ENCODE results near the gene INKA2.

INKA2 gene

DNA sequence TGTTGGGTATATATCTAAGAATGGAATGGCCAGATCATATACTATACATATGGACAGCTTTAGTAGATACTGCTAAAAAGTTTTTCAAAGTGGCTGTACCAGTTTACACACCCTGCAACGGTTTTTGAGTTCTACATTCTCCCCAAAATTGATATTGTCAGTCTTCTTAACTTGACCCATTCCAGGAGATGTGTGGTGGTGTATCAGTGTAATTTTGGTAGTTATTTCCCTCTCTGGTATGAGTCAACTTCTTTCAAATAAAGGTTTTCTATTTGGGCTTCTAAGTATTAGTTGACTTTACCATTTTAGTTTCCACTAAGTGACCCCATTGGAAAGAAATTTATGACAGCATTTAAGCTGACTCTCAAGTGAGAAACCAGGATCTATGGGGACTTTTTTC is 29.2 kb downstream of the INKA2 start:
- Histone ChIP-seq H3K4me1 (ENCODE audit: control insufficient read depth in 1 of 2, insufficient read depth in 1 of 2, low read depth in 1 of 2, low read length in 1 of 2) (peaks cover 25 to 35% of the 10 kb centered on the region in 2 experiments), H3K27ac (peak overlapping the region; percentile 93), H3K36me3 (peaks cover 32% of the 10 kb centered on the region), H3K27me3 (no peaks in the 10 kb centered on the region), H3K9me3 (no peaks in the 10 kb centered on the region), H3K4me3 (ENCODE audit: low read depth in 1 of 2, low read length in 1 of 2) (no peak overlapping the region)
- TF ChIP-seq, protein P1, sequence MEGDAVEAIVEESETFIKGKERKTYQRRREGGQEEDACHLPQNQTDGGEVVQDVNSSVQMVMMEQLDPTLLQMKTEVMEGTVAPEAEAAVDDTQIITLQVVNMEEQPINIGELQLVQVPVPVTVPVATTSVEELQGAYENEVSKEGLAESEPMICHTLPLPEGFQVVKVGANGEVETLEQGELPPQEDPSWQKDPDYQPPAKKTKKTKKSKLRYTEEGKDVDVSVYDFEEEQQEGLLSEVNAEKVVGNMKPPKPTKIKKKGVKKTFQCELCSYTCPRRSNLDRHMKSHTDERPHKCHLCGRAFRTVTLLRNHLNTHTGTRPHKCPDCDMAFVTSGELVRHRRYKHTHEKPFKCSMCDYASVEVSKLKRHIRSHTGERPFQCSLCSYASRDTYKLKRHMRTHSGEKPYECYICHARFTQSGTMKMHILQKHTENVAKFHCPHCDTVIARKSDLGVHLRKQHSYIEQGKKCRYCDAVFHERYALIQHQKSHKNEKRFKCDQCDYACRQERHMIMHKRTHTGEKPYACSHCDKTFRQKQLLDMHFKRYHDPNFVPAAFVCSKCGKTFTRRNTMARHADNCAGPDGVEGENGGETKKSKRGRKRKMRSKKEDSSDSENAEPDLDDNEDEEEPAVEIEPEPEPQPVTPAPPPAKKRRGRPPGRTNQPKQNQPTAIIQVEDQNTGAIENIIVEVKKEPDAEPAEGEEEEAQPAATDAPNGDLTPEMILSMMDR (IDR thresholded peaks at IDR 0.05), result no peak

DNA sequence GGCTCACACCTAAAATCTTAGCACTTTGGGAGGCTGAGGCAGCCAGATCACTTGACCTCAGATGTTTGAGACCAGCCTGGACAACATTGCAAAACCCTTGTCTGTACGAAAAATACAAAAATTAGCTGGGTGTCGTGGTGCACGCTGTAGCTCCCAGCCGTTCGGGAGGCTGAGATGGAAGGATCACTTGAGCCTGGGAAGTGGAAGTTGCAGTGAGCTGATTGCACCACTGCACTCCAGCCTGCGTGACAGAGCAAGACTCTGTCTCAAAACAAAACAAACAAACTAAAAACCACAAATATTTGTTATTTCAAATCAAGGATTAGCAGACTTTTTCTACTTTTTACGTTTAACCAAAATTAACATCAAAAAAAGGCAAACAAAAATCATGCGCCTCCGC is 31.3 kb downstream of the INKA2 start:
- Histone ChIP-seq H3K27me3 (no peaks in the 10 kb centered on the region), H3K27ac (peak overlapping the region; percentile 93), H3K9me3 (no peaks in the 10 kb centered on the region), H3K4me1 (ENCODE audit: control insufficient read depth in 1 of 2, insufficient read depth in 1 of 2, low read depth in 1 of 2, low read length in 1 of 2) (peaks cover 25 to 38% of the 10 kb centered on the region in 2 experiments), H3K36me3 (peaks cover 44% of the 10 kb centered on the region), H3K4me3 (ENCODE audit: low read depth in 1 of 2, low read length in 1 of 2) (peak overlapping the region; percentile 37 to 44)
- TF ChIP-seq, protein P1 (IDR thresholded peaks at IDR 0.05), result peak; percentile 27

DNA sequence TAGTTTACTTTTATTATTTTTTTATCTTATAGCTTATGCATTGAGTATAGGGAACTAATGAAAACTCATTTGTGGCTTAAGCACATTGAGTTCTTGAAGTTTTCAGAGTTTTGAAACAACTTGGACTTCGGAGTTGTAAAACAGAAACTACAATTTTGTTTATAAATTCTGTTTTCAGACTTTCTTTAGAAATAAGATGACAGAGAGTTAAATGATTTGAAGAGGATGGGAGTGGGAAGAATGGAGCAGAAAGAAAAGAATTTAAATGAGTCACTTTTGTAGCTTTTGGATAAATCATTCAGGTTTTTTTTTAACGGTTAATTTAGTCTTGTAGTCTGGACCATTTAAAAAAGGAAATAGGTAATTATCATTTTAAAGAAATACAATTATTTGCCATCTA is 32.3 kb downstream of the INKA2 start:
- TF ChIP-seq, protein P1 (IDR thresholded peaks at IDR 0.05), result no peak
- Histone ChIP-seq H3K4me1 (ENCODE audit: control insufficient read depth in 1 of 2, insufficient read depth in 1 of 2, low read depth in 1 of 2, low read length in 1 of 2) (peaks cover 25 to 38% of the 10 kb centered on the region in 2 experiments), H3K27me3 (no peaks in the 10 kb centered on the region), H3K27ac (peak overlapping the region; percentile 93), H3K9me3 (no peaks in the 10 kb centered on the region), H3K36me3 (peaks cover 36% of the 10 kb centered on the region), H3K4me3 (ENCODE audit: low read depth in 1 of 2, low read length in 1 of 2) (no peak overlapping the region)

DNA sequence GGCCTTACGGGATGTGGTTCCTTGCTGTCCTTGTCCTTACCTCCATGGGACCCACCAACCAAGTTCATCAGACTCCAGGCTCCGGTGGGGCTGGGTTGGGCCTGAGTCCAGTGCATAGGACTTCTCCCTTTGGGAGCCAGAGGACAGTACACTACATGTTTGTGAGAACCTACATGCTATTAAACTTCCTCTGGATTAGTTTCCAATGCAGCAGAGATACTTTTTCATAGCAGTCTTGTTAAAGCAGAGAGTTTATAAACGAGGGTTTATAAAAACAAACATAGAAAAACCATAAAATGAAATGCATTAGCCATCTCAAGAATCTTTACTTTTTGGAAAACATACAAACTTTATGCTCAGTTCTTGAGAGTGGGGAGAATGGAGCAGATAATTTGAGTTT is 33.4 kb downstream of the INKA2 start:
- Histone ChIP-seq H3K36me3 (peaks cover 36% of the 10 kb centered on the region), H3K27ac (peak overlapping the region; percentile 93), H3K4me3 (ENCODE audit: low read depth in 1 of 2, low read length in 1 of 2) (no peak overlapping the region), H3K4me1 (ENCODE audit: control insufficient read depth in 1 of 2, insufficient read depth in 1 of 2, low read depth in 1 of 2, low read length in 1 of 2) (peaks cover 25 to 38% of the 10 kb centered on the region in 2 experiments), H3K27me3 (no peaks in the 10 kb centered on the region), H3K9me3 (no peaks in the 10 kb centered on the region)
- TF ChIP-seq, protein P1 (IDR thresholded peaks at IDR 0.05), result no peak

DNA sequence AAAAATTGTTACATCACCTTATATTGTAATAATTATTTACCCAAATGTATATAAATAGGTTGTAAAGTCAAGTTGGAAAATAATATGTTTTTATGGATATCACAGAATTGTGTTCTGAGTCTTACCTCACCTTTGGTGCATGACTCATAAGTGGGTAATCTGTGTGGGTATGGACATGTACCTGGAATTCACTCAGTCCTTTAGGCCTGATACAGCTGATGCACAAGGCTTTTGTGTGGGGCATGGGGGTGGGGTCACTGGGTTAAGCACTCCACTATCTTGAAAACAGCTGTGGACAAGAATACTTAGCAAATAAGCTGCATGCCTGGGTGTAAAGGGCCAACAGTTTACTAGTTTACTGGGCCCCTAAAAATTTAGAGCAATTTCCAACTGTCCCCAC is 34.4 kb downstream of the INKA2 start:
- H3K27me3 ChIP-seq, result no peaks in the 10 kb centered on the region
- TF ChIP-seq, protein P1 (IDR thresholded peaks at IDR 0.05), result no peak
- peaks cover 43% of the 10 kb centered on the region for H3K36me3 ChIP-seq
- peak overlapping the region; percentile 93 for H3K27ac ChIP-seq
- H3K9me3 ChIP-seq, result no peaks in the 10 kb centered on the region
- no peak overlapping the region for H3K4me3 ChIP-seq (ENCODE audit: low read depth in 1 of 2, low read length in 1 of 2)
- peaks cover 25 to 38% of the 10 kb centered on the region in 2 experiments for H3K4me1 ChIP-seq (ENCODE audit: control insufficient read depth in 1 of 2, insufficient read depth in 1 of 2, low read depth in 1 of 2, low read length in 1 of 2)

DNA sequence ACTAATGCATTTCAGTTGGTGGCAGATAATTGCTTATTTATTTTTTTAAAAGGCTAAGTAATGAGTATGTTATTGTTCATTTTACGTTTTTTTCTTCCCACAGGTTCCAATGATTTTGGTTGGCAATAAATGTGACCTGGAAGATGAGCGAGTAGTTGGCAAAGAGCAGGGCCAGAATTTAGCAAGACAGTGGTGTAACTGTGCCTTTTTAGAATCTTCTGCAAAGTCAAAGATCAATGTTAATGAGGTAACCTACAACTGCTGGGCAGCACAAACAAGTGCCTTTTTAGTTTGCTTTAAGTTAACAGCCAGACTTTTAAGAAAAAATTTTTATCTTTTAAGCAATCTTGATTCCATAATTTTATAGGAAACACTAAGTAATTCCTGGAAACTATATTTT is 35.0 kb downstream of the INKA2 start:
- peaks cover 42% of the 10 kb centered on the region for H3K36me3 ChIP-seq

More for the DNA sequence above, 35.0 kb downstream of the INKA2 start:
- H3K27ac ChIP-seq, result peak overlapping the region; percentile 93
- H3K9me3 ChIP-seq, result no peaks in the 10 kb centered on the region
- TF ChIP-seq, protein P1 (IDR thresholded peaks at IDR 0.05), result no peak
- H3K4me3 ChIP-seq (ENCODE audit: low read depth in 1 of 2, low read length in 1 of 2), result no peak overlapping the region
- peaks cover 24 to 34% of the 10 kb centered on the region in 2 experiments for H3K4me1 ChIP-seq (ENCODE audit: control insufficient read depth in 1 of 2, insufficient read depth in 1 of 2, low read depth in 1 of 2, low read length in 1 of 2)
- no peaks in the 10 kb centered on the region for H3K27me3 ChIP-seq

Measured in neutrophil (primary cell).